Measurements from ENCODE around the gene CDKL1.
"Not testable (repeated sequence)": the region's sequence is repeated elsewhere in the genome, so short reads cannot be mapped to it uniquely, and the experiment has no call there.

Gene CDKL1

GRCh38 chr14:50357124-50357523 is 39.6 kb downstream of the CDKL1 start:
- no peak for TF ChIP-seq CTCF (conservative IDR thresholded peaks at IDR 0.05)
- no peak overlapping the region for H3K27ac ChIP-seq

- not testable (repeated sequence) for H3K27ac ChIP-seq
Observed at GRCh38 chr14:50356283-50356682, 40.4 kb downstream of the CDKL1 start.

- TF ChIP-seq CTCF (conservative IDR thresholded peaks at IDR 0.05): no peak
Observed at GRCh38 chr14:50355692-50356091, 41.0 kb downstream of the CDKL1 start.

GRCh38 chr14:50354527-50354926 is 42.2 kb downstream of the CDKL1 start:
- no peak overlapping the region for H3K27ac ChIP-seq
- no peak for TF ChIP-seq CTCF (conservative IDR thresholded peaks at IDR 0.05)

More at GRCh38 chr14:50355692-50356091, 41.0 kb downstream of the CDKL1 start:
- no peak overlapping the region for H3K27ac ChIP-seq

GRCh38 chr14:50353126-50353525 is 43.6 kb downstream of the CDKL1 start:
- no peak for TF ChIP-seq CTCF (conservative IDR thresholded peaks at IDR 0.05)
- H3K27ac ChIP-seq: no peak overlapping the region

- TF ChIP-seq CTCF (conservative IDR thresholded peaks at IDR 0.05): no peak
Observed at GRCh38 chr14:50352584-50352983, 44.1 kb downstream of the CDKL1 start.

GRCh38 chr14:50350975-50351374 is 45.7 kb downstream of the CDKL1 start:
- H3K27ac ChIP-seq: no peak overlapping the region

More at GRCh38 chr14:50352584-50352983, 44.1 kb downstream of the CDKL1 start:
- no peak overlapping the region for H3K27ac ChIP-seq

GRCh38 chr14:50348933-50349332 is 47.7 kb downstream of the CDKL1 start:
- no peak overlapping the region for H3K27ac ChIP-seq
- no peak for TF ChIP-seq CTCF (conservative IDR thresholded peaks at IDR 0.05)

More at GRCh38 chr14:50350975-50351374, 45.7 kb downstream of the CDKL1 start:
- no peak for TF ChIP-seq CTCF (conservative IDR thresholded peaks at IDR 0.05)

Data from VCaP (cell line).